Right kidney (tissue), 1 donor: Measurements from ENCODE around the gene CNTD1.

Source experiments
- DNase-seq: peaks from one replicate; pipeline ENCODE4 v3.0.0-alpha.2; 2016

Gene CNTD1

DNA sequence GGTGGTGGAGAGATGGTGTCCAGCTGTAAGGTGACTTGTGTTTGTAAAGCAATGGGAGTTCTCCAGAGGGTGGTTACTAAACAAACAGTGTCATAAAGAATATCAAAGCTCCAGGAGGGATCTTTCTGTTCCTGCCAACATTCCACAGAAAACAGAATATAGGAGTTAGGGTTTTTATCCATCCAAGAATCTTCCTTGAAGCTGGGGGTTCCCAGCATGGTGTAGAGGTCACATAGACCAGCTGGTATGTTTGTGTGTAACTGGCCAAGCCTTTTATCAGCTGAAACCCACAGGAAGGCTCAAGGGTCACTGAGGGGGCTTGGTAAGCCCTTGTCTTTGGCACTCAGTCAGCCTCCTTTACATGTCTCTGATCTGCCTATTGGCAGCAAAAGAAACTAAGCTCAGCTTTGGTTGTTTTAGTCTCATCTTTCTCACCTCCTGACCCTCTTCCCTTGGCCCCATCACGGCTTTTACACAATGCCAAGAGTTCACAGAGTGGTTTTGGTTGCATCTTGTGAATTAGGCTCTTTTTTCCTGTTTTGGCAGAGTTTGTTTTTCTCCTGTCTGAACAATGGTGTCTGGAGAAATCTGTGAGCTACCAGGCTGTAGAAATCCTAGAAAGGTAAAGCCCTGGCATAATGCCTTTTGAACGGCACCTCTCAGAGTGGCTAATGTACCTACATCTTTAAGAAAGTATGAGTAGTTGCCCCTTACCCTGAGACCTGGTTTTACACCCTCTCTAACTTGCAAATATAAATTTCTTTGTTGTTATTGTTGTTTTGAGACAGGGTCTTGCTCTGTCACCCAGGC is 4.6 kb downstream of the CNTD1 start:
- DNase-seq = no peak

GRCh38 chr17:42804918-42805367 is 6.3 kb downstream of the CNTD1 start:
- DNase-seq = no peak

DNA sequence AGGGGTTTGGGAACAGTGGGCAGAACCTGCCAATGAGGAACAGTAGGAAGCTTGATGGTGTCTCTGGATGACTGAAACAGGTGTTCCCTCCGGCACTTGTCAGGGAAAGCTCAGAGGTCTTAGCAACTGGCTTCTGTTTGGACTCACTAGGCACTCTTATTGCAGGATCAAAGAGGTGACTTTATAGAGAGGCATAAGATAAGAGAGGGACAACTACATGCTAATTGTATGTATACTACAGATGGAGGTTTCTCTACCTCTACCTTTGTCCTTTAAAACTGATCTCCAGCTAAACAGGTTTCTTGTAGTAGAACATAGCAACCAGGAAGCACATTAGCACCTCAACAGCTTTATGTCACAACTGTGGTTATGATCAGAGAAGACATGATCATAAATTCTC is 7.6 kb downstream of the CNTD1 start:
- DNase-seq = no peak

GRCh38 chr17:42809250-42809649 is 10.6 kb downstream of the CNTD1 start:
- DNase-seq = no peak

DNA sequence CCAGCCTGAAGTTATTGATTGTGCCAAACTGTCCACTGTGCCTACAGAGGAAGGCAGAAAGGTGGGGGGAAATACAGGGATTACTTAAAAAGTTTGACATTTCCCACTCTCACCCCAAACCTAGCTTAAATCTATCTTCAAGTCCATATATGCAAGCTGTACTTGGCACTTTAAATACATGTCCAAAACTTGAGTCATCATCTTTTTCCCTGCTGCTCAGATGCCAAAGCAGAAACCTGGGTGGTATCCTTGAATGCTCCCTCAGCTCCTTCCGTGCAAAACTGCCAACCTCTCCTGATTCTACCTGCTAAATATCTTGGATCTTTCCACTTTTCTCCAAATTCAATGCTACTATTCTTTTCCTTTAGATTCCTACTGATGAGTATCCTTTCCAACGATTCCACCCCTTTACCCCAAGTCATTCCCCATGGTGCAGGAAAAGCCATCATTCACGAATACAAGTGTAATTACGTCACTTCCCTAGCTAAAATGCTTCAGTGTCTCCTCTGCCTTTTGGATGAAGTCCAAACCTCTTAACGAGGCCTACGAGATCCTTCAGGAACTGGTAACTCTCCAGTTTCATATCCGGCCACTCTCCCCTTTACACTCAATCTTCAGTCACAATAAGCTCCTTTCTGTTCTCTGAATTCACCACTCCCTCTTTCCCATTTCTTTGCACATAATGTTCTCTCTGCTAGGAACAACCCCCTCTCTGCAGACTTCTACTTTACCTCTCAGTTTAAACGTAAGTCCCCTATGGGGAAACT is 16.2 kb downstream of the CNTD1 start:
- no peak for DNase-seq

DNA sequence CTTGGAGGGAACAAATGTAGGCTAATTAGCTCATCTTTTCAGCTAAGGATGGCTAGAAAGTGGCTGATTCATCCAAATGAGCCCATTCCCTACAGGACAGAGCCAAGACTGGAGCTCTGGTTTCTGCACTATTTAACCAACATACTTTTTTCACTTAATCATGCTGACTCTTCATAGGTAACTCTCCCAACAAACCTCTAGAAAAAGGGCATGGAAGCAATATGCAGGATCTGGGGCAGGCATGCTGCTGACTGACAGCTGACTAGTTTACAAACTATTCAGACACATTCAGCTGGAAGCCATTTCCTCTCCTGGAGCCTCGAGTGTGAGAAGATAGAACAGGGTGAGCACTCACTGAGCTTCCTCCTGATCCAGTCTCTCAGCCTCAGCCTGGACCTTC is 19.2 kb downstream of the CNTD1 start:
- DNase-seq = no peak

- DNase-seq = no peak
Observed at GRCh38 chr17:42818379-42818778, 19.7 kb downstream of the CNTD1 start.

GRCh38 chr17:42819939-42820535 is 21.4 kb downstream of the CNTD1 start:
- DNase-seq = no peak

- no peak for DNase-seq
Observed at GRCh38 chr17:42821176-42821575, 22.5 kb downstream of the CNTD1 start.

DNA sequence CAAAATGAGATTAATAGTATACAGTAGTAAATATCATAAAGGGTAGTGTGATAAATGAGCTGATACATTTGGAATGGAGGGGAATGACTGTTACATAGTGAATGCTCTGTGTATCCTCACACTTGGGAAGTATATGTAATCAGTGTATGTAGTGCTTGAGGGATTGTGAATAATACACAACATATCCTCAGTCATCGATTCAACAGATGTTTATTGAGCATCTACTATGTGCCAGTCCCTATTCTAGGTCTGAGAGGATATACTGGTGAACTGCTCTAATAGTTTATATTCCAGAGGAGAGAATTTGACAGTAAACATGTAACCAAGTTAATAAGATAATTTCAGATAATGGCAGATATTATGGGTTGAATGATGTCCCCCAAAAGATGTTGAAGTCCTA is 28.8 kb downstream of the CNTD1 start:
- no peak for DNase-seq

GRCh38 chr17:42830971-42831370 is 32.3 kb downstream of the CNTD1 start:
- no peak for DNase-seq

- no peak for DNase-seq
Observed at GRCh38 chr17:42832213-42832933, 33.7 kb downstream of the CNTD1 start.

DNA sequence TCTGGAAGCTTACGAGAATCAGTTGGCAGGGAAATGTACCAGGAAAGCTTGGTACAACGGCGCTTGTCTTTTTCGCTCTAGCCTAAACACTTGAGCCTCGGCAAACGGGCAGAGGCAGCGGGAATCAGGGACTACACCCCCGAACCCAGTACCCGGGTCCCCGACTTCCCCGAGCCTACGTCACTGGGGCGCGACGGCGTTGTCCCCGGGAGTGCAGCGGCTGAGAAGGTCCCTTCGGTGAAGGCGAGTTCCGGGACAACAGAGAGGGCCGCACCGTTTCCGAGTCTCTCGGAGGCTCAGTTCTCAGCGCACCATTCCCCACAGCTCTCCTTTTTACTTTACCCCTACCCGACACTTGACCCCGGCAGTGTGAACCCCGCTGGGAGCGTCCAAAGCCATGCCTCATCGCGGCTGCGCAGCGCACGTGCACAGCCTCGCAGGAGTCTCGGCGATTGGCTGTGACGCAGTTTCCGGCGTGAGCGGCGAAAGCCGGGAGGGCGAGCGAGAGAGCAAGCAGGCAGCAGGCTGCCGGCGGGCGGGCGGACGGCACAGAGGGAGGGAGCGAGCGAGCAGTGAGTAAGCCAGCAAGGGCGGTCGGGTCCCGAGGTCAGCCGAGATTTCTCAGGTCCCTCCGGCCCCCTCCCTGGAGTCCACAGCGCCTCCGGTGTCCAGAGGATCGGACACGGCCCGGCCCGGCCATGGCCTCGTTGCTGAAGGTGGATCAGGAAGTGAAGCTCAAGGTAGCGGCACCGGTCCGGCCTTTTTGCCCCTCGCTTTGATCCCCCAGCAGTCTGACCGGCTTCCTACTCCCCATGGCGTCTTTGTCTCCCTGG is 34.5 kb downstream of the CNTD1 start, which contains the start of gene PSME3:
Gene PSME3 (plus strand): TSS at position 464 of the 833 bp plus-strand sequence. CDS start 235 bp downstream, at position 699.
- DNase-seq = peak; percentile 99

- DNase-seq = no peak
Observed at GRCh38 chr17:42833767-42834422, 35.2 kb downstream of the CNTD1 start.

DNA sequence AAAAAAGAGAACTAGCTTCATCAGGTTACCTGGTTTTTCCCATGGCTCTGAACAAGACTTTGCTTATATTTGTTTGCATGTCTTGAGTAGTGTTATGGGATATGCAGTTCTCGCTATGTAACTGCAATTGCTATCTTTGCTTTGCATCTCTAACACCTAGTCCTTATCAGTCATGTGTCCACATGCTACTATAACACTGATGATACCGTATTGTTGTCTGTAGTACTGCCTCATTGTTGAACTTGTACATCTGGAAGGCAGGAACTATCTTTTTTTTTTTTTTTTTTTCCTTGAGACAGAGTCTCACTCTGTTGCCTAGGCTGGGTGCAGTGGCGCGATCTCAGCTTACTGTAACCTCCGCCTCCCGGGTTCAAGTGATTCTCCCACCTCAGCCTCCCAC is 37.1 kb downstream of the CNTD1 start:
- DNase-seq = no peak

DNA sequence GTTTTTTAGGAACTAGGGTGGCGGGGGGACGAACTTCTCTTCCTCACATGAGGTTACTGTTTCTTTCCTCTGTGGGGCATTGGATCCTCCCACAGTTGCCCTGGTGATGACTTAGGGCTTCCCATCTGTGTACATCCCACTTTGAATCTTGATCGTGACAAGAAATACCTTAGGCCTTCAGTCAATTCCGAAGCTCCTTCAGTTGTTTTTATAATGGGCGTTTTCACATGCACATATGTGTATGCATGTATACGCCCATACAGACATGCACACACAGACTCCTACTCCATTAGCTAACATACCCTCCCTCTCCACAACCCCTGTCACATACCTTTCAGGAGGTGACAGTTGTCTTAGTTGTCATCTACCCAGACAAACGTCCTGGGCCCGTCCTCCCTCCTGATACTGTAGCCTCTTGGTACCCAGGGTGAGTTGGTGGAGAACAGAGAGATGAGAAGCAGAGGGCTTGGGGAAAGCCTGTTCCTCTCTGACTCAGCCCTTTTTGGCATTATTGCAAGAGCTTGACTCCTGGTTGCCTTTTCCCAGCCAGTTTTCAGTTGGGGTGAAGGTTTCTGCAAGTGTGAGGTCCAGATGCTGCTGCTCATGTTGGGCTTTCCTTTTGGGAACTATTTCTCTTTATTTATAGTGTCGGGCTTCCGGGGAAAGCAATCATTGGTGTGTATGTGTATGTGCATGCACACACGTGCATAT is 43.5 kb downstream of the CNTD1 start:
- no peak for DNase-seq

DNA sequence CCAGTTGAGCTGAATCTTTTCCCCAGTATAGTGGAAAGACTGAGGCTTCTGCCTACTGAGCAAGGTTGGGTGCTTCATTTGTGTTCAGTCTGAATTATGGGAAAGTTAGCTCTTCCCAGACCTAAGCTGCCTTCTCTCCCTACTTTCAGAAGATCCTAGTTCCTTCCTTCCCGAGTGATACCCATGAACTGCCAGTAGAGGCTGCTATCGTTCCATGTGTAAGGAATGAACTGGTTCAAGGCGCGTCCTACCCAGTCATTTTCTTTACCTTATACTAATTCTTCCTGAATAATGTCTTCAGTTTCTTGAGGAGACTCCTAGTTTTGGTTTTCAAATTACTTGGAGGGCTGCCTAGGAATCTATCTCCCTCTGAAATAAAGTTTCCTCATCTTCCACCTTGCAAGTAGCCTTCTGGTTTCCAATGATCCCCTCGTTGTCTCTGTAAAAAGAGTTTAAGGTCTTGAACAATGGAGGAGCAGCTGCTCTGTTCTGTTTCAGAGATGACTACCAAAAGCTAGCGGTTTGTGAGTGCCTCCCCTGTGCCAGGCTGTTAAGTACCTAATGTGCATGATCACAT is 44.8 kb downstream of the CNTD1 start:
- no peak for DNase-seq

DNA sequence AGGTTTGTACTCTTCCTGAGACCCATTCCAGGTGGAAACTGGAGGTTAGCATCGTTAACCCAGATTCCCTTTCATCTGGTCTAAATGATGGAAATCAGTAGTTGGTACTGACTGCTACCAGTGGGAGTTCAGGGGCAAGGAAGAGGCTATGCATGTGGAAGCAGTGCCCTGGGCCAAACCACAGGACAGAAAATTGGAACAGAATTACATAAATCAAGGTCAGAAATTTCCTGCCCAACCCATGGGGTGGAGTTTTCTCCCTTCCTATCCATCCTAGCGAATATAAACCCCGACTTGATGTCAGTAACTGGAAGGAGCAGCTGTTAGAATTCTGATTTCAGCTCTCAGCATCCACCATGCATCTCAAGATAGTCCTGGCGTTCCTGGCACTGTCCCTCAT is 45.6 kb downstream of the CNTD1 start, which contains the start of gene AOC2:
Gene AOC2 (plus strand): TSS at position 310 of the 400 bp plus-strand sequence. CDS start 47 bp downstream, at position 357.
- DNase-seq = no peak

DNA sequence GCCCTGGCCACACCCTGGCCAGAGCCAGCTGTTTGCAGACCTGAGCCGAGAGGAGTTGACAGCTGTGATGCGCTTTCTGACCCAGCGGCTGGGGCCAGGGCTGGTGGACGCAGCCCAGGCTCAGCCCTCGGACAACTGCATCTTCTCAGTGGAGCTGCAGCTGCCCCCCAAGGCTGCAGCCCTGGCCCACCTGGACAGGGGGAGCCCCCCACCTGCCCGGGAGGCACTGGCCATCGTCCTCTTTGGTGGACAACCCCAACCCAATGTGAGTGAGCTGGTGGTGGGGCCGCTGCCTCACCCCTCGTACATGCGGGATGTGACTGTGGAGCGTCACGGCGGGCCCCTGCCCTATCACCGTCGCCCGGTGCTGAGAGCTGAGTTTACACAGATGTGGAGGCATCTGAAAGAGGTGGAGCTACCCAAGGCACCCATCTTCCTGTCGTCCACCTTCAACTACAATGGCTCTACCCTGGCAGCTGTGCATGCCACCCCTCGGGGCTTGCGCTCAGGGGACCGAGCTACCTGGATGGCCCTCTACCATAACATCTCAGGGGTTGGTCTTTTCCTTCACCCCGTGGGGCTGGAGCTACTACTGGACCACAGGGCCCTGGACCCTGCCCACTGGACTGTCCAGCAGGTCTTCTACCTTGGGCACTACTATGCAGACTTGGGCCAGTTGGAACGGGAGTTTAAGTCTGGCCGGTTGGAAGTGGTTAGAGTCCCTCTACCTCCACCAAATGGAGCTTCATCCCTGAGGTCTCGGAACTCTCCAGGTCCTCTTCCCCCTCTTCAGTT is 46.3 kb downstream of the CNTD1 start:
- DNase-seq = no peak
